Measurements from ENCODE around the gene MAFG. TPM values are rescaled to one million over a fixed set of nuclear protein-coding genes. Genes with fewer than 3 reads are reported as not detected.
A peak's percentile ranks its signal among the peaks of the same experiment; 100 is the strongest.
"Not testable (repeated sequence)": the region's sequence is repeated elsewhere in the genome, so short reads cannot be mapped to it uniquely, and the experiment has no call there.

The MAFG gene
- total RNA-seq, 1 experiment from 2014 or later, result 37.6 TPM

DNA sequence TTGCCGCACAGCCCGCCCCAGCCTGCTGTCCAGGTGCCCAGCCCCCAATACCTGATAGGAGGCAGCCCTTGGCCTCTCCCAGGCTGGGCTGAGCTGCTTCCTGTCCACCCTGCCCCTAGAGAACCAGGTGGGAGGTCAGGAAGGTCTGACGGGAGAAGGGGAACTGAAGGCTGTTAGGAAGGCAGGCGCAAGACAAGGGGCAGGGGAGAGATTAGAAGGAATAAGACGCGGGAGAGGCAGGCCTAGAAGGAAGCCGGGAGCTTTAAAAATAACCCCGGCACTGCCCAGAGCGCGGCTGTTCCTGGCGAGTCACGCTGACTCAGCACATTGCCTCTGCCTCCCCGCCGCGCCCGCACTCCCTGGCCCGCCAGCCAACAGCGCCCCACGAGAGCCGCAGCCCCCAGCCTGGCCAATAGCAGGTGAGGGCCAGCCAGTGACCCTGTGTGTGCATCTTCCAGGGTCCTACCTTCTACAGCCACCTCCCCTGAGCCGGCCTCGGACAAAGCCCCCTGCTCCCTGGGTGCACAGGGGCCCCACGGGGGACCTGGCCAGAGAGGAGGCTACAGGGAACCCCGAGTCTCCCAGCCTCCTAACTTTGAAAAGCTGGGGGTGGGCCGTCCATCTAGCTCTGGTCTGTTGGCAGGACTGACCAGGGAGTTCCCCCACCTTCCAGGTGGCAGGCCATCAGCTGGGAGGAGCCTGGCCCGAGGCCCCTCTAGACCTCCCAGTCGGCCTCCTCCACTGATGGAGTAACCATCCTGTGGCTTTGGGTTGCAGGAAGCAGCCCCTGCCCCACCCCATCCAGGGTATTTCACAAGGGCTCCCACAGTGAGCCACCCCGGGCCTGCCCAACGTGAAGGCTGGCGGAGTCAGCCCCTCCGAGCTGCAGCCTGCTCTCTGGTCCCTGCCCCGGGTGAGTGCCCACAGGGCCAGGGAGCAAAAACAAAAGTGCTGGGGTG lies 4.0 kb downstream of the MAFG start:
- DNase-seq (ENCODE audit: low spot score), result peak; percentile 92

DNA sequence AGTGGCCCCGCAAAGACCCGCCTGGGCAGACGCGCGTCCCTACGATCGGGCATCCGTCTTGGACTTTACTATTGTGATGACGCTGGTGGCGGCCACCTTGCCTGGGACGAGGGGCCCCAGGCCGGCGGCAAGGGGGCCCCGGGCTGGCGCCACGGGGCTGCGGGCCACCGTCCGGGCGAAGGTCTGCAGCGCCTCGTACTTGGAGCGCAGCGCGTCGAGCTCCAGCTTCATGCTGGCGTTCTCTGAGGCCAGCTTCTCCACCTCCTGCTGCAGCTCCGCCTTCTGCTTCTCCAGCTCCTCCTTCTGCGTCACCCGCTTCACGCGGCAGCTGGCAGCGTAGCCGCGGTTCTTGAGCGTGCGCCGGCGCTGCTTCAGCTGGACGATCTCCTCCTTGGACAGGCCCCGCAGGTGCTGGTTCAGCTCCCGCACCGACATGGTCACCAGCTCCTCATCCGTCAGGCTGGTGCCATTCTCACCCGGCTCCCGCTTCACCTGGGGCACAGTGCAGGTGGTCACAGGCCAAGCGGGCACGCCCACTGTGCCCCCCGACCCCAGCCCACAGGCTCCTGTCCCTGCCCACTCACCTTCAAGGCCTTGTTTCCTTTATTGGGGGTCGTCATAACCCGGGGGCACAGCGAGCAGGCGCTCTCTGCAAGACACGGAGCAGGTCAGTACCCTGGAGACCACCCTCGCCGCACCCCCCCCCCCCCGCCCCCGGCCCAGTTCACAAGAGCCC lies 4.8 kb downstream of the MAFG start:
- no peak for DNase-seq (ENCODE audit: low spot score)

DNA sequence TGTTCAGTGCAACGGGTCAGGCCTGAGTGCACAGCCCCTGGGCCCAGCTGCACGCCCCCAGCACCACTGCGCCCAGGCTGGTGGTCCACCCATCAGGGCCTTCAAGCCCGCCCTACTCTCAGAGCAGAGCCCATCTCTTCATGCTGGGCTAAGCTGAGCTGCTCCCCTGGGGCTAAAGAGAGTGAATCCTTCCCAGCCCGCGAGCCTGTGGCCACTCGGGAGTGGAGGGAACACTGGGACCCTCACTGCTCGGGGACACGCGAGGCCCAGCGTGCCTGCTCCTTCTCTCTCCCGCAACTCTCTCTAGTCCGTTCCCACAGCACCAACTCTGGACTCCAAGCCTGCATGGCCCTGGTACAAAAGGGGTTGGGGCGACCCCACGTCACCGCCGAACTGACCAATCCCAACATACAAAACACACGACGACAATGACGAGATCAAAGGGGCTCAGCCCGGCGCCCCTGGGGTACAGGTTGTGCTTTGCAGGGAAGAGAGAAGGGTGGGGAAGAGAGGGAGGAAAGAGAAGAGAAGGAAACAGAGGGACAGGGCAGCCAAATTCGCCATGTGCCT lies 5.5 kb downstream of the MAFG start:
- DNase-seq (ENCODE audit: low spot score), result no peak

DNA sequence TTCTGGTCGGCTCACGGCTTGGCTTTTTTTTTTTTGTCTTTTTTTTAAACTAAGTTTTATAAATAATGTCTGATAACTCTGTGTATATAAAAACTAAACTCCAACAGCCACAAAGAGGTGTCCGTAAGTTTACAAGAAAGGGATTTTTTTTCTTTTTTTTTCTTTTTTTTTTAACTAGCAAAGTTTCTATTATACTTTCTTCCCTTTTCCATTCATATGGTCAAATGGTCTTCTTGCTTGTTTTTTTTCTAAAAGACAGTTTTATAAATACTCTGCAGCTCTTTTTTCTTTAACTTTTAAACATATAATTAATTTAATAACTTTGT lies 6.0 kb downstream of the MAFG start:
- DNase-seq (ENCODE audit: low spot score), result no peak

DNA sequence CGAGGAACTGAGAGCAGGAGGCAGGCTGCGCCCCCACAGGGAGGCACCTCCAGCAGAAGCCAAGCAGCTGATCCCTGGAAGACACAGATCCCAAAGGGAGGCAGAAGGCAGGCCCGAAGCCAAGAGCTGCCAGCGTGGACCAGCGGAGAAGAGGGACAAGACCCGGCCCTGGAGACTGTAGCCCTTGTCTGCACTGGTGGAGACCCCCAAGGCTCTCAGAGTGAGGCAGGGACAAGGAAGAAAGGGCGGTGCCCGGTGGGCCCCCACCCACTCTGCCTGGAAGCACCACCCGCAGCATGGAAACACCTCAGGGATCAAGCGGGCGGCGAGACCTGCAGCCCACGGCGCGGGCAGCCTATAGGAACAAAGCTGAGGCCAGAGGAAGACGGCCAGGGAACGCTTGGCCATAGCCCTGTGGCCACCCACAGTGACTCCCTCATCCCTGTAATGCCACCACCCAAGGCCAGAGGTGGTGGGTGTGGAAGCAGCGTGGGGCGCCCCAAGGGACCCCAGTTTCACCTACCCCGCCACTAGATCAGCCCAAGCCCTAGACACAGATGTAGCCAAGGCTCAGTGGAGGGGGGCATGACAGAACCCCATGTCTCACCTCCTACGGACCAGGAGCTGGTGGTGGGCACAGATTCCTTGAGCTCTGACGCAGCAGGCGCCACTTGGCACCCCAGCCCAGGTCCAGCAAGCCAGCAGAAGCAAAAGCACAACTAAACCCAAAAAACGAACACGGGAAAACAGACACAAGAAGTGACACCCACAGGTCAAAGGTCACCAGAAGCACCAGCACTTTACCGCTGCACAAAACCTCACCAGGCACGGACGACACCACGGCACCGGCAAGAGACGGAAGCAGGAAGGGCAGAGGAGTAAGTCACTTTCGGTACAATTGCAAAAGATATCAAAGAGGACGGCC lies 6.7 kb downstream of the MAFG start:
- DNase-seq (ENCODE audit: low spot score), result no peak

DNA sequence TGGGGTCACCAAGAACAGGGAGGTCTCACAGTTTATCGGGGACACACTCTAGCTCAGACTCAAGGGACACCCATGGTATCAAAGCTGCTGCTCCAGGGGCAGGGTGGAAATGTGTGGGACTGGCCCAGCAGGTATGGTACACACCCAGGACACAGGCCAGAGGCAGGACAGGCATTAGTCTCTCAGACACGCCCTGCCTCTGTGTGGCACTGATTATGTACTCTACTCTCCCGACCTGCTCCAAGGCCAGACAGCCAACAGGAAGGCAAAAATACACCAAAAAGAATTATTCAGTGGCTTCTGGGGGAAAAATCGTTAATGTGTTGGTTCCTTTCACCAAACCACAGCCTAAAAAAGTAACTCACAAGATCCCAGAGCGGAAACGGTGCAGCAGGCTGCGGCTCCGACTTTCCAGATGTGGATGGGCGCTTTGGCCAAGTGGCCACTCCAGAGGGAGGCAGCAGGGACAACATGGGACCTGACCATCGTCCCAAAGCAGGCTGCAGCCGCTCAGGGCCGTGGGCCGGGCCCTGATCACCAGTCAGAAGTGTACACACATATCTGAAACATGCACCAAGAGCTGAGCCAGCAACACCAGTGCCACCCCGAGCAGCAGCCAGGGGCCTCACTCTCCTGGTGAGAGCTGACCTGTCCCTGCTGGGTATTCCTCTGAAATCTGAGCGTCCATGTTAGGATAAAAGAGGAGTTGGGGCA lies 8.5 kb downstream of the MAFG start:
- DNase-seq (ENCODE audit: low spot score), result no peak

DNA sequence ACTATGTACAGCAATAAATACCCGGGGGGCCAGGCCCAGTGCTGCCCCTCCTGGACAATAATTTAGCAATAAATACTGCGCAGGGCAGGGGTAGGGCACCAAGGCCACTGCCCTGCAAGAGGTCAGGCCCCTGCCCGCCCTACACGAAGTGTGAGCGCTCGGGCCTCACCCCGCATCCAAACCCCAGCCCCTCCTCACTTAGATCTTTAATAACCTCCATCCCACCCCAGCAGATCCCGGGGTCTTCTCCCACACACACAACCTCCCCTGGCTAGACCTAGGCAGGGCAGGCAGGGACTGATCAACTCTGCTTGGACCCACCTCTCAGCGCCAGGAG lies 9.2 kb downstream of the MAFG start:
- DNase-seq (ENCODE audit: low spot score), result not testable (repeated sequence)

DNA sequence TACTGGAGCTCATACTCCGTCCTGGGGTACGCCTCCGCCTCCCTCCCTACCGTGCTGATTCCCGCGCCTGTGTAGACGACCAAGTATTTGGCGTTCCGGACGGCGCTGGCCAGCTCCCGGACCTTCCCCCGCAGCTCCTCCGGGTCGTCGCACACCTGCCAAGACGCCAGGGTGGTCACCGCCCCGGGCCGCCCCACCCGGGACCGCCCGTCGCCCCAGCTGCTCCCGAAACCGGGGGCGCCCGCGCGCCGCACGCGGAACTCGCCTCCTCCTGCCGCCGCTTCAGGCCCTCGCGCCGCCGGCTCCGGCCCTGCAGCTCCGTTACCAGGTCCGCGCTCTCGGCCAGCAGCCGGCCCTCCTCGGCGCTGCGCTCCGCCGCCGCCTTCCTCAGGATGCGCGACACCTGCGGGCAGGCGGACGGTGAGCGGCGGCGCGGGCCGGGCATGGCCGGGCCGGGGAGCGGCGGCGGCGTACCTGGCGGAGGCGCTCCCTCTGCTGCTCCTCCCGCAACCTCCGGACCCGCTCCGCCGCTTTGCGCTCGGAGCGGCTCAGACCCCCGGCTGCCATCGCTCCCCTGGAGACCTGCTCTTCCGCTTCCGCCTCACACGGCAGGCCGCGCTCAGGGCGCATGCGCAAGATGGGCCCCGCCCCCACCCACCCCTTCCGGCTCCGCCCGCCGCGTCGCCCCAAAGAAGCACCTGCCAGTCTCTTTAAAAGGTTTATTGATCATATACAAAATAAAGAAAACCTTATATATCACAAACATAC lies 9.8 kb downstream of the MAFG start, which contains the start of gene SIRT7:
SIRT7 (minus strand) TSS at position 612 of the 768 bp plus-strand sequence; CDS start at position 567, 45 bp downstream.
- peak; percentile 61 for DNase-seq (ENCODE audit: low spot score)

DNA sequence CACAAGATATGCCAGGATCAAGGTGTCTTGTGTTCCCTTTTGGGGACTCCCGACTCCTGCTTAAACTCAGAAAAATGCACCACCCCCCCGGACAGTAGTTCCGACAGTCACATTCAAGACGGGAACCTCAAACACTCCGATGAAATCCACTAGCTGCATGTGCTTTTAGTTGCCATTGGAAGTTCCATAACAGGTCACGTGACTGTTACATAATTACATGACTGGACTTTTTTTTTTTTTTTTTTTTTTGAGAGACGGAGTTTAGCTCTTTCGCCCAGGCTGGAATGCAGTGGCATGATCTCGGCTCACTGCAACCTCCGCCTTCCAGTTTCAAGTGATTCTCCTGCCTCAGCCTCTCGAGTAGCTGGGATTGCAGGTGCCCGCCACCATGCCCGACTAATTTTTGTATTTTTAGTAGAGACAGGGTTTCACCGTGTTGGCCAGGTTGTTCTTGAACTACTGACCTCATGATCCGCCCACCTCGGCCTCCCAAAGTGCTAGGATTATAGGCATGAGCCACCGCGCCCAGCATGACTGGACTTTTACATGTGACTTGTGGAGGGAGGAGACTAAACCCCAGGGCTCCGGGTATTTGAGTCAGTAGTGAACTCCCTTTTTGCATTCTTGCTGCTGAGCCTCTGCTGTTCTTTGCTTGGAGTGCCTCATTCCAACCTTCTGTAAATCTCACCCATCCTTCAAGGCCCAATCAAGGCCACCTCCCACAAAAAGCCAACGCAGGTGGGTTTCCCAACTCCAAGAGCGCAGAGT lies 11.1 kb downstream of the MAFG start:
- peak; percentile 93 for DNase-seq (ENCODE audit: low spot score)

DNA sequence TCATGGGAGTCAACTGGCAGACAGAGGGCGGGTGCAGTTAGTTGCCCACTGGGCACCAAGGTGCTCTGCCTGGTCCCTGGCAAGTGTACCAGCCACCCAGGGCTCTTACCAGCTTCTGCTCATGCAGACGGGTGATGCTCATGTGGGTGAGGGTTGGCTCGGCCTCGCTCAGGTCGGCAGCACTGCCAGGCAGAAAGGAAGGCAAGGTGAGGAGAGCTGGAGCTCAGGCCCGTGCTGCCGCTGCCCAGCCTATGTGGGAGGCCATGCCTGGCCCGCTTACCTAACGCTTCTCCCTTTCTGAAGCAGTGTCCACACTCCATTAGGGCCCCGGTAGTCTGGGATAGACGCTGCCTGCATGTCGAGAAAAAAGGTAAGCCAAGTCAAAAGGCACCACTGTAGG lies 12.2 kb downstream of the MAFG start:
- DNase-seq (ENCODE audit: low spot score), result no peak

DNA sequence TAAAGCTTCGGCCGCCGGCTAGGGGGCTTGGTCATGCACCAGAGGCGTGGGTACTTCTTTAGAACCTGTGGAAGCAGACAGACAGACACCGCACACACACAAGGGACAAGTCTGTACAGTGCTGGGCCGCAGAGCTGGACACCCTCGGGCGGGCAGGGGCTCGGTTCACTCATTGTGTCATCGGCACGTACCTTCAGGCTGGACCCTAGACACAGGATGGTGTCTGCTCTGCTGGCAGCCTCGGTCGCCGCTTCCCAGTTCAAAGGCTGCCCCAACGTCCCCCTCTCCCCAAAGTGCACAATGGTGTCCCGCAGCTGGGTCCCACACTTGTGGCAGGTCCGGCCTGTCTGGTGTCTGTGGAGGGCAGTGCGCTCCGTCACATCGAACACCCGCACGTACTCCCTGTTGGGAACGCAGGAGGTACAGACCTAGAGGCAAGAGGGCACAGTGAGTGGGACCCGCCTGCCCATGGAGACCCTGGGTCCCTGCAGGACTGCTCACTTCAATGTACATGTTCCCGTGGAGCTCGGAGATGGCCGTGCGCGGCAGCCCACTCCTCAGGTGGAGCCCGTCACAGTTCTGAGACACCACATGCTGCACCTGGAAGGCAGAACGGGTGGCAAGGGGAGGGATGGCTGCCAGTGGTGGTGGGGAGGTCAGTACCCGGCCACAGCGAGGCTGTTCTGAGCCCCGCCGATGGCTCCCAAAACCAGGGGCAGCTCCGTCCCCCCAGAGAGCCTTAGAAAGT lies 13.3 kb downstream of the MAFG start:
- no peak for DNase-seq (ENCODE audit: low spot score)

DNA sequence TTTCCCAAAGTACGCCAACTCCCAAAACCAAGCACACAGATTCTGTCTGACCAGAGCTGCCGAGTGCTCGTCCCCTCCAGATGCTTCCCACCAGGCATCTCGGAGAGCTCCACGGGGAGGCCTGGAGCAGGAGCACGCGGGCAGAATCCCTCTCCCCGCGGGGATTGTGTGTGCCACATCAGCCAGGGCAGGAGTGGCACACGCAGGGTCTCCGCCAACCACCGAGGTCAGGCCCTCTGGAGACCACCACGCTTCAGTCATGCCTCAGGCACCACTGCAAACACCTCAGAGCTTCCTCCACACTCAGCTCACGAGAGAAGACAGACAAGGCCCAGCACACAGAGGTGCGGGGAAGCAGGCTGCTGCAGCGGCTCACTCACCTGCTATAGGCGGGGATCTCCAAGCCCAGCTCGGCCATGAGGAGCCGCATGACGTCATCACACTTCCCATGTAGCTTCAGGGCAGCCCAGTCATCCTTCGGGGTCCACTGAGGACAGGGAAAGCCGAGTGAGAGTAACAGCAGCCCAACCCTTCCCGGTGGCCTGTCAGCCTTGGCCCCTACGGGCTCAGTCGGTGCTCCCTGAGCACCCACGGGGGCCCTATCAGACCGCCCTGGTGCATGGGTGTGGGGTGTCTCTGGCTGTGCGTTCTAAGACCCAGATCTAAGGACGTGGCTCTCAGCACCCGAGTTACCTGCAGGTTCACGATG lies 14.0 kb downstream of the MAFG start:
- DNase-seq (ENCODE audit: low spot score), result no peak

DNA sequence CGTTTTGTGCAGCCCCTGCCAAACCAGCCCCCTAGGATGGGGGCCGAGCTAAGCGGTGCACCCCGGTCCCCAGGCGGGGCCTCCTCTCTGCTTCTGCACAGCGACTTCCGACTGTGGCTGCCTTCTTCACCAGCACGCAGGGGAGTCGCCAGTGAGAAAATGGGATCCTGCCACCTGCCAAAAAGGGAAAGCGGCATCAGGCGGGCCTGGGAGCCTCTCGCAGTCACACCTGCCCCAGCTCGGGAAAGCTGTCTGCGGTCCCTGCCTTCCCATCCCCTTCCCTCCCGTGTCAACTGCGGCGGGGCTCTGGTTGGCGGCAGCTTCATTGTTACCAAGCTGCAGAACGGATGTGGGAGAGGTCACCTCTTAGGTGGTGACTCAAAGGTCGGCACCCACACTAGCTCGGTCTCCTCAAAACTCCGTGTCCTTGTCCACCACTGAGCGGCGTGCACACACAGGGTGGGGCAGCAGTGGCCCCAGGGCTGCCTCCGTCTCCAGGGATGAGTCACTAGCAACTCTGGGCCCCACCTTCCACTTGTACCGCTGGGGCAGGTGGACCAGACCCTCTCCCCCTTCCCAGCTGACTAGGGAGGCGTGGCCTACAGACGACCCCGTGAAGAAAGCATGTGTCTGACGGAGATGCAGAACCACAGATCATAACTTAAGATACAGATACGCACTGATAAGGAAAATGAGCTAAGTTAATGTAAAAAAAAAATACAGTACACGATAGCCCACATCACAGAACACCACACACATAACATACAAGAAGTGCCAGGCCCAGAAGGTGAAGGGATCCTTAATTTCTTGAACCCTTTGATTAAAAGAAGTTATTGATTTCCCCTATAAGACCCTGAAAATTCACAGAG lies 14.9 kb downstream of the MAFG start:
- peak; percentile 97 for DNase-seq (ENCODE audit: low spot score)

DNA sequence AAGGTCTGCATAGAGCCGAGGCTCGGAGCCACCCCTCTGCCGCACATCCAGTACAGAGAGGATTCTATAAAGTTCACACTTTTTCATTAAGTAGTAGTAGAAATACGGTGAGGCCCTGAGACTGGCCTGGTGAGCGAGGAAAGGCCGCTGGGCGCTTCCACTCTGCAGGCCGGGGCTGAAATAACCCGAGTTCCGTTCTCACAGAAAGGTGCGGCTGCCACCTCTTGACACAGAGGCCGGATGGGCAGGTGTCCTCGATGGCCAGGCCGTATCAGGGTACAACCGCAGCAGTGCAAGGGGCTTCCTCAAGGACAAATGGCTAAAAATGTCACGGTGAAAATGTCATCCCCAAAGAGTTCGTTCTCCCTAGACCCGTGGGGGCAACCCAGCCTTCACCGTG lies 15.6 kb downstream of the MAFG start:
- DNase-seq (ENCODE audit: low spot score), result no peak

DNA sequence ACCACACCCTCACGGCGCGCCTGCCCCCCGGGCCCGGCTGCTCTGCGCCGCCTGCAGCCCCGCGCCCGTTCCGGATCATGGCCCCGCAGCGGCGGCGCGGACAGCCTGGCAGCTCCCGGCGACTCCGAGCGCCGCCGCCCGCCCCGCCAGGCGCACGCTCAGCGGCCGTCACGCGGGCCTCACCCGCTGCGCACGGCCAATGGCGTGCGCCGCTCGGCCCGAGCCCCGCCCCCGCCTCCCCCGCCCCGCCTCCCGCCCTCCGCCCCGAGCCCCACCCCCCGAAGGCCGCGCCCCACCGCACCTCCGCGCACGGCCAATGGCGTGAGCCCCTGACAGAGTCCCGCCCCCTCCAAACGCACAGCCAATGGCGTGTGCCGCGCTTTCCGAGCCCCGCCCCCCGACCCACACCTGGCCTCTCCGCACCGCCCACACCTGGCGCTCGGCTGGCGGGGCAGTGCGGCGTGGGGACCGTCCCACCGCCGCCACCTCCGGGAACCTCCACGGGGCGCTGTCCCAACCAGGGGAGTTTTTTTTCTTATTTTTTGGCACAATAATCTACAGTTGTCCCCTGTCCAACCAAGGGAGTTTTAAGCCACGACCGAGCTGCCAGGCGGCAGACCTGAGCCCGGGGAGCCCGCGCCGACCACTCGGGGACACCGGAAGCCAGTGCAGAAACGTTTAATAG lies 16.1 kb downstream of the MAFG start, which contains the start of gene PCYT2:
PCYT2 (minus strand) TSS at position 123 of the 685 bp plus-strand sequence; CDS start at position 79, 44 bp downstream.
- DNase-seq (ENCODE audit: low spot score), result peak; percentile 64

DNA sequence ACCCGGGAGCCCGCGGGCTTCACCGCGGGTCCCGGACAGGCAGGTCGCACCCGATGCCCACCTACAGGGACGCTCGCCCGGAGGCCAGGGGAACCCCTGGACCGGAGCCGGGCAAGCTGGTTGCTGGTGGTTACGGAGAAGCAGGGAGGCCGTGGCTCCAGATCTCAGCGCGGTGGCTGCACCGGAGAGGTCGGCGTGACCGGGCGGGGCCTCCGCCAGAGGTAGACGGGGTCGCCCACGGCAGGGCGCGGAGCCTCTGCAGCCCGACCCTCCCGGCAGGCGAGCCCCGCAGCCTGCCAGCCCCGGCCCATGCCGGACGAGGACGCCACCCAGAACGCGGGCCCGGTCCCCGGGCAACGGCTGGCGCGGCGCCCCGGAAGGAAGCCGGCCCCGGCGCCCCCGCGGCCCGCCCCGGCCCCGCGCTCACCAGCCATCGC lies 16.7 kb downstream of the MAFG start:
- no peak for DNase-seq (ENCODE audit: low spot score)

Data from A172 (cell line).